ENCODE results near the gene MMP13. TPM values are rescaled to one million over a fixed set of nuclear protein-coding genes. Genes with fewer than 3 reads are reported as not detected.
A peak's percentile ranks its signal among the peaks of the same experiment; 100 is the strongest.

MMP13 gene
- total and polyA plus RNA-seq, 12 donors = not detected

DNA sequence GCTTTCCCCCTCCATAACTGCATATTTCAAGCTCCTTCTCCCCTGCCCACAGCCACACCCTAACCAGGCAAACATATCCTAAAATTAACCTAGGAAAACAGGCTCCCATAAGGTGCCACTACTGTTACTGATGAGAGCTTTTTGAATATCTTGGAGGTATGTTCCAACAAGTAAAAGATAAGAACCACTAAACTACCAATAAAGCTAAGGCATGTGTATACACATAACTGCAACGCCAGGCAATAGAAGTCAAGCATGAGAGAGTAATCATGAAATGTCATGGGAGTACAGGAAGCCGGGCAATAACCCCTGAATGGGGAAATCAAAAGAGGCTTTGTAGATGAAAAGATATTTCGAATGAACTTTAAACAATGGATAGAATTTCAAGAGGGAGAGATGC, 9.3 kb downstream of the MMP13 start:
- TF ChIP-seq, protein P1, sequence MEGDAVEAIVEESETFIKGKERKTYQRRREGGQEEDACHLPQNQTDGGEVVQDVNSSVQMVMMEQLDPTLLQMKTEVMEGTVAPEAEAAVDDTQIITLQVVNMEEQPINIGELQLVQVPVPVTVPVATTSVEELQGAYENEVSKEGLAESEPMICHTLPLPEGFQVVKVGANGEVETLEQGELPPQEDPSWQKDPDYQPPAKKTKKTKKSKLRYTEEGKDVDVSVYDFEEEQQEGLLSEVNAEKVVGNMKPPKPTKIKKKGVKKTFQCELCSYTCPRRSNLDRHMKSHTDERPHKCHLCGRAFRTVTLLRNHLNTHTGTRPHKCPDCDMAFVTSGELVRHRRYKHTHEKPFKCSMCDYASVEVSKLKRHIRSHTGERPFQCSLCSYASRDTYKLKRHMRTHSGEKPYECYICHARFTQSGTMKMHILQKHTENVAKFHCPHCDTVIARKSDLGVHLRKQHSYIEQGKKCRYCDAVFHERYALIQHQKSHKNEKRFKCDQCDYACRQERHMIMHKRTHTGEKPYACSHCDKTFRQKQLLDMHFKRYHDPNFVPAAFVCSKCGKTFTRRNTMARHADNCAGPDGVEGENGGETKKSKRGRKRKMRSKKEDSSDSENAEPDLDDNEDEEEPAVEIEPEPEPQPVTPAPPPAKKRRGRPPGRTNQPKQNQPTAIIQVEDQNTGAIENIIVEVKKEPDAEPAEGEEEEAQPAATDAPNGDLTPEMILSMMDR (IDR thresholded peaks at IDR 0.05) = no peak
- ATAC-seq (no peak), DNase-seq (no peak)
- no peaks in the 10 kb centered on the region for H3K4me1 ChIP-seq
- no peaks in the 10 kb centered on the region for H3K9me3 ChIP-seq
- intact Hi-C loops (cut with DNase I) = loop anchor here in 1 of 10 donors (10.0 kb wide), 1 partner anchor 211 kb away; no protein-coding TSS in a partner anchor
- H3K27me3 ChIP-seq = peaks cover 0 to 8% (median 0%) of the 10 kb centered on the region in 7 donors
- H3K4me3 ChIP-seq = no peak overlapping the region
- H3K36me3 ChIP-seq = no peaks in the 10 kb centered on the region
- H3K27ac ChIP-seq = no peak overlapping the region
- WGBS, 2 donors = 59 to 65% methylated on average over 3 of the region's 3 CpGs

DNA sequence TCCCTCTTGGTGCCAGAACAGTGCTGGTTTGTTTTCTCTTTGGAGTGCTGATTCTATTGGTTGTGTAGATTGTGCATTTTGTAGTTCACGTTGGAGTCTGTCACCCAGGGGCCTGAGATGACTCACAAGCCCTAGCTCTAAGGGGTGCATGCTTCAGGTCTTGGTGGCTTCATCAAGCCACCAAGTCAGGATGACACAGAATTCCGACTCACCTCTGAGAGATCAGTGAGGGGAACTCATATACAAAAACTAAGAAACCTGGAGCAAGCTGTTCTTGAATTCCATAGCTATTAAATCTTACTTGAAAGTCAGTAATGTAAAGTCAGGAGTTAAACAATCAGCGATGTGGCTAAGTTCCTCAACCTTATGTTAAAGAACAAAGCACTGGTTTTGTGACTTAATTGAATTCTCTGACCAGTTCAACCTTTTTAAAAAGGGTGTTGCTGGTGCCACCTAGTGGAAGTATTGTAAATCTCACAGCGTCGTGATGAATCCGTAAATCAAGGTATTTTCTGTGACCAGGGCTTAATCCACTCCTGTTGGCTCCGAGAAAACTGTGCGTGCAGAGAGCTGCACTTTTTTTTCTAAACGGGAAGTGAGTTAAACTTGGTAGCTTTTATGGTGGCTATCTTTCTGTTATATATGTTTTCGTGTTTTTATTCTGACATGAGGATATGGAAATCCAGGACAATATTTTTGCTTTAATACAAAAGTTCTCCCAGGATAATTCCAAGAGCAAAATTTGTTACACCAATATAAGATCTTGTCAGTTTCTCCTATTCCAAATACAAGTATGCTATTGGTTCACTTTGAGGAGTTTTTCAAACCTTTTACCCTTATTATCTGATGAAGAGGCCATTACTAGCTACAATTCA, 14.6 kb downstream of the MMP13 start:
- TF ChIP-seq, protein P1 (IDR thresholded peaks at IDR 0.05) = peak; percentile 49 to 80 (median 76)
- DNase-seq (no peak), ATAC-seq (peak in 1 of 8 donors; percentile 44)
- WGBS, 2 donors = 20 to 21% methylated on average over 10 of the region's 10 CpGs
- Histone ChIP-seq H3K27me3 (peaks cover 0 to 14% (median 0%) of the 10 kb centered on the region in 7 donors), H3K4me3 (no peak overlapping the region), H3K36me3 (no peaks in the 10 kb centered on the region), H3K9me3 (no peaks in the 10 kb centered on the region), H3K4me1 (no peaks in the 10 kb centered on the region), H3K27ac (no peak overlapping the region)
- intact Hi-C loops (cut with DNase I) = loop anchor here in 4 of 10 donors (2.0 to 10.0 kb wide), 3 partner anchors 206 to 209 kb away; no protein-coding TSS in a partner anchor

DNA sequence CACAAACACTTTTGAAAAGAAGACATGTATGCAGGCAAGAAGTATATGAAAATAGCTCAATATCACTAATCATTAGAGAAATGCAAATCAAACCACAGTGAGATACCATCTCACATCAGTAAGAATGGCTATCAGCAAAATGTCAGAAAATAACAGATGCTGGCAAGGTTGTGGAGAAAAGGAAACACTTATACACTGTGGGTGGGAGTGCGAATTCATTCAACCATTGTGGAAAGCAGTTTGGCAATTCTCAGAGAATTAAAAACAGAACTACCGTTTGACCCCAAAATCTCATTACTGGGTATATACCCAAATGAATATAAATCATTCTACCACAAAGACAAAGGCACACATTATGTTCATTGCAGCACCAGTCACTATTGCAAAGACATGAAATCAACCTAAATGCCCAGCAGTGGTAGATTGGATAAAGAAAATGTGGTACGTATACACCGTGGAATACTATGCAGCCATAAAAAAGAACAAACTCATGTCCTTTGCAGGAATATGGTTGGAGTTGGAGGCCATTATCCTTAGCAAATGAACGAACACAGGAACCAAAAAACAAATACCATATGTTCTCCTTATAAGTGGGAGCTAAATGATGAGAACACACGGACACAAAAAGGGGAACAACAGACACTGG, 18.5 kb downstream of the MMP13 start:
- Histone ChIP-seq H3K27me3 (peaks cover 0 to 31% (median 9%) of the 10 kb centered on the region in 7 donors), H3K4me1 (no peaks in the 10 kb centered on the region), H3K4me3 (no peak overlapping the region), H3K9me3 (no peaks in the 10 kb centered on the region), H3K36me3 (no peaks in the 10 kb centered on the region), H3K27ac (no peak overlapping the region)
- ATAC-seq (no peak), DNase-seq (no peak)
- 95% methylated on average over 6 of the region's 6 CpGs for WGBS, 2 donors
- intact Hi-C loops (cut with DNase I) = loop anchor here in 5 of 10 donors (5.0 to 10.0 kb wide), 5 partner anchors 62 to 945 kb away; partner anchors contain the start of gene MMP12 (in 1 of the 5)
- TF ChIP-seq, protein P1 (IDR thresholded peaks at IDR 0.05) = no peak

DNA sequence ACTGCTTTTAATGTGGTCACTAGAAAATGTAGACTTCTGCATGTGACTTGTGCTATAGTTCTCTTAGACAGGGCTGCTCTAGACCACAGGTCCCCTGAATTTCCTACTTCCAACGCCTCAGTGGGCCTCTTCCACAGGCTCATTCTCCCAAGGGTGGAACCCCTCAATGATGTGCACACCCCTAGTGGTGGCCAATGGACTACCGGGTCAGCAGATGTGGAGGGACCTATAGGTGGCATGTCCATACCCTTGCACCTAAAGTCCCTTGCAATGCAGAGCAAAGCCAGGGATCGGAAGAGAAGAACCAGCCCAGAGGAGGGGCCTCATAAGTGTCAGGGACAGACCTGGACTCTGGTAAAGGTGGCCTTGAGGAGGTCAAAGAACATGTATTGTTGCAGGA, 20.0 kb downstream of the MMP13 start:
- TF ChIP-seq, protein P1 (IDR thresholded peaks at IDR 0.05) = no peak
- no peak overlapping the region for H3K27ac ChIP-seq
- no peaks in the 10 kb centered on the region for H3K4me1 ChIP-seq
- H3K4me3 ChIP-seq = no peak overlapping the region
- no peaks in the 10 kb centered on the region for H3K9me3 ChIP-seq
- DNase-seq = no peak
- intact Hi-C loops (cut with DNase I) = loop anchor here in 5 of 10 donors (5.0 to 10.0 kb wide), 5 partner anchors 61 to 943 kb away; partner anchors contain the start of gene MMP12 (in 1 of the 5)
- no peaks in the 10 kb centered on the region for H3K36me3 ChIP-seq
- WGBS, 2 donors = 86 to 87% methylated on average over 3 of the region's 3 CpGs
- H3K27me3 ChIP-seq = peaks cover 0 to 38% (median 12%) of the 10 kb centered on the region in 7 donors
- ATAC-seq = no peak
